Measurements from ENCODE around the gene MYO1D.

Gene MYO1D

DNA sequence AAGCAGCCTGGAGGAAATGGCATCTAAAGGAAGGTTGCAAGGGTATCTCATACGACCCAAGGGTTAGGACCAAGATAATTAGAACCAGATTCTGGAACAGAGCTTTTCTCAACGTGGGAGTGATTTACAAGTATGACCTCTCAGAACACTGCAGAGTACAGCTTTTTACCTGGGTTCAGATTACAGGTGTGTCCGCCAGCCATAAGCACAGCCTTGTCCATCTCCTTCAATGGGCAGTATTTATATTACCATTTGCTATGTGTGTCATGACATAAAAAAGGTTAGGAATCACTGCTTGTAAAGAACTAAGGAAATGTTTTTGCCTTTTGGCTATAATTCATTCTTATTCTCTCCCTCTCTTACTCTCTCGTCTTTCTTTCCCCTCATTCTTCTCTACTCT lies 36.7 kb downstream of the MYO1D start:
- FAIRE-seq (no peak), DNase-seq (ENCODE audit: insufficient read length, low spot score) (no peak)
- TF ChIP-seq, protein P1, sequence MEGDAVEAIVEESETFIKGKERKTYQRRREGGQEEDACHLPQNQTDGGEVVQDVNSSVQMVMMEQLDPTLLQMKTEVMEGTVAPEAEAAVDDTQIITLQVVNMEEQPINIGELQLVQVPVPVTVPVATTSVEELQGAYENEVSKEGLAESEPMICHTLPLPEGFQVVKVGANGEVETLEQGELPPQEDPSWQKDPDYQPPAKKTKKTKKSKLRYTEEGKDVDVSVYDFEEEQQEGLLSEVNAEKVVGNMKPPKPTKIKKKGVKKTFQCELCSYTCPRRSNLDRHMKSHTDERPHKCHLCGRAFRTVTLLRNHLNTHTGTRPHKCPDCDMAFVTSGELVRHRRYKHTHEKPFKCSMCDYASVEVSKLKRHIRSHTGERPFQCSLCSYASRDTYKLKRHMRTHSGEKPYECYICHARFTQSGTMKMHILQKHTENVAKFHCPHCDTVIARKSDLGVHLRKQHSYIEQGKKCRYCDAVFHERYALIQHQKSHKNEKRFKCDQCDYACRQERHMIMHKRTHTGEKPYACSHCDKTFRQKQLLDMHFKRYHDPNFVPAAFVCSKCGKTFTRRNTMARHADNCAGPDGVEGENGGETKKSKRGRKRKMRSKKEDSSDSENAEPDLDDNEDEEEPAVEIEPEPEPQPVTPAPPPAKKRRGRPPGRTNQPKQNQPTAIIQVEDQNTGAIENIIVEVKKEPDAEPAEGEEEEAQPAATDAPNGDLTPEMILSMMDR (IDR thresholded peaks at IDR 0.05; ENCODE audit: insufficient read depth, missing control alignments): no peak

DNA sequence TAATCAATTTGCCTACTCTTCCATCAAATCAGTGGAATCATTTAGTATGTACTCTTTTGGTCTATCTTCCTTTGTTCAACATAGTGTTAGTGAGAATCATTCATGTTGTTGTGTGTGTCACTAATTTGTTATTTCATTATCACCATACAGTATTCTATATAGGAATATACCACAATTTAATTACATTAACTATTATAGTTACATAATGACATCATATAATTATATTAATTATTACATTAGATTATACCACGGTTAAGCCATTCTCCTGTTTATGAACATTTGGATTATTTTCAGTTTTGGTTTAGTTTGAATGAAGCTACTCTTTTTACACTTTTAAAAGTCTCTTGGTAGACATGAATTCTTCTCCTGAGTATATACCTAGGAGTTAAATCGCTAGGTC lies 40.4 kb downstream of the MYO1D start:
- no peak for DNase-seq (ENCODE audit: insufficient read length, low spot score)
- TF ChIP-seq, protein P1 (IDR thresholded peaks at IDR 0.05; ENCODE audit: insufficient read depth, missing control alignments): no peak
- no peak for FAIRE-seq

DNA sequence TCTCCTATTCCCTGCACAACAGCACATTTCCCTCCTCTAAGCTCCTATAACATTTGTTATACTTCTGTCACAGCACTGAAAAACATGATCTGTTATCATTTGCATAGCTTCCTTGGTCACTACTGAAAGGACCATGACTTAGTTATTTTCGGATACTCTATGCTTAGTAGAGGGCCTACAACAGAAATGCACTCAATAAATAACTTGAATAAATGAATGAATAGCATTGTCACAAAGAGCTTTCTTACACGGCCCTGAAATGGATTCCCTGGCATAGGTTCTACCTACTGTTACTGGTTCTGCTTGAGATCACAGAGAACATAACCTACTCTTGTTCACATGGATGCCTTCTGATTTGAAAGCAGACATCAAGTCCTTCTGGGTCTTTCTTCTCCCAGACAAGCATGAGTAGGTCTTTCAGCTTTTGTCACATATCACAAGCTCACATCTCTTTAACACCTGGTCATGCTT lies 41.6 kb downstream of the MYO1D start:
- TF ChIP-seq, protein P1 (IDR thresholded peaks at IDR 0.05; ENCODE audit: insufficient read depth, missing control alignments): no peak
- DNase-seq (ENCODE audit: insufficient read length, low spot score) (no peak), FAIRE-seq (no peak)

- TF ChIP-seq, protein P1 (IDR thresholded peaks at IDR 0.05; ENCODE audit: insufficient read depth, missing control alignments): no peak
- DNase-seq (ENCODE audit: insufficient read length, low spot score) (no peak), FAIRE-seq (no peak)
Measured at GRCh38 chr17:32834104-32834503, 42.8 kb downstream of the MYO1D start.

DNA sequence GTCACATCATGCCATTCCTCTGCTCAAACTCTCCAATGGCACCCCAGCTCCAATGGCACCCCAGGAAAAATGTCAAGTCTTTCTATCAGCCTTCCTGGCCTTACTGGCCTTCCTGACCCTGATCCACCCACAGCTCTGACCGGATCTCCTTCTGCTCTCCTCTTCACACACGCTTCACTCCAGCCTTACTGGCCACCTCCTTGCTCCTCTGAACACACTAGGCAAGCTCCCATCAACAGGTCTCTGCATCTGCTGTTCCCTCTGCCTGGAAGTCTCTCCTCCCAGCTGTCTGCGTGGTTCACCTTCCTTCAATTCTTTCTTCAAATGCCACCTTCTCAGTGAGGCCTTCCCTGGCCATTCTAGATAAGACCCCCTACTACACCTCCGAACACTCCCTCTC lies 43.4 kb downstream of the MYO1D start:
- DNase-seq (ENCODE audit: insufficient read length, low spot score) (no peak), FAIRE-seq (no peak)
- TF ChIP-seq, protein P1 (IDR thresholded peaks at IDR 0.05; ENCODE audit: insufficient read depth, missing control alignments): no peak

GRCh38 chr17:32833076-32833475 lies 43.8 kb downstream of the MYO1D start:
- no peak for DNase-seq (ENCODE audit: insufficient read length, low spot score)
- TF ChIP-seq, protein P1 (IDR thresholded peaks at IDR 0.05; ENCODE audit: insufficient read depth, missing control alignments): no peak
- FAIRE-seq: no peak

DNA sequence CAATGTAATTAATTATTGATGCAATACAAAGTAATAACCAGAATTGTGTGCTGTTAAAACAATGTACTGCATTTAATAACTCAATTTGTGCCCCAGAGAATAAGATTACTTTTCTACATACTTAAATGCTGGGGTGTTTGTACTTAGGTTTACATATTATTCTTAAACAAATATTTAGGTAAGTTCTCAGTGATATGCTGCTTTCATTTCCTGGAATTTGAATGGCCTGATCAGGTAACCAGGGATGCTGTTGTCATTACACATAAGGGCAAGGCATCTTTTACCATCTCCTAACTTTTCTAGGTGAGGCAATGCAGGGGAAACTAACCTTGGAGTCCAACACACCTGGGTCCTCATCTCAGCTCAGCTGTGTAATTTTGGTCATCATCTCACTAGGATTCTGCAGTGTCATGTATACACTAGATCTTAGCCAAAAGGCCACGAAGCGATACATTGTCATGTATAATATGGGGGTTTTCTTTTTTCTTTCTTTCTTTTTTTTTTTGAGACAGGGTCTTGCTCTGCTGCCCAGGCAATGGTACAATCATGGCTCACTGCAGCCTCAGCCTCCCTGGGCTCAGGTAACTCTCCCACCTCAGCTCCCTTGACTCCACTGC lies 45.2 kb downstream of the MYO1D start:
- TF ChIP-seq, protein P1 (IDR thresholded peaks at IDR 0.05; ENCODE audit: insufficient read depth, missing control alignments): no peak
- DNase-seq (ENCODE audit: insufficient read length, low spot score) (no peak), FAIRE-seq (no peak)

All from D721Med (cell line).